AG09319 (cell line): ENCODE results near the gene NOXA1.
"Not testable (repeated sequence)": the region's sequence is repeated elsewhere in the genome, so short reads cannot be mapped to it uniquely, and the experiment has no call there.

Experiments used
- DNase-seq: peaks from one replicate; pipeline ENCODE4 v3.0.0-alpha.2; 2010; ENCODE audit warnings: low read depth; ENCODE audit errors: extremely low read depth
- CTCF ChIP-seq: IDR thresholded peaks from 2 replicates; pipeline ENCODE4 v1.5.1; 2011; ENCODE audit warnings: low read depth, mild to moderate bottlenecking, inconsistent platforms, low read length, moderate library complexity

NOXA1 gene

GRCh38 chr9:137385061-137385655 lies 38.0 kb upstream of the NOXA1 start:
- no peak for DNase-seq
- TF ChIP-seq CTCF = no peak

GRCh38 chr9:137386507-137387113 lies 36.6 kb upstream of the NOXA1 start:
- DNase-seq = not testable (repeated sequence)

- DNase-seq = no peak
- no peak for TF ChIP-seq CTCF
These were observed 35.9 kb upstream of the NOXA1 start for GRCh38 chr9:137387114-137387890.

GRCh38 chr9:137387891-137388560 lies 35.2 kb upstream of the NOXA1 start:
- no peak for TF ChIP-seq CTCF
- no peak for DNase-seq

- TF ChIP-seq CTCF = no peak
- DNase-seq = no peak
These were observed 34.4 kb upstream of the NOXA1 start for GRCh38 chr9:137388589-137389427.

- no peak for TF ChIP-seq CTCF
- DNase-seq = no peak
These were observed 33.8 kb upstream of the NOXA1 start for GRCh38 chr9:137389428-137389746.
